Hepatocyte (in vitro differentiated cells): ENCODE data around the gene FLRT2. TPM values are rescaled to one million over a fixed set of nuclear protein-coding genes. Genes with fewer than 3 reads are reported as not detected.

ENCODE experiments used
- DNase-seq: peaks from one replicate; pipeline ENCODE4 v3.0.0-alpha.2; 2016; ENCODE audit warnings: low spot score
- H2AFZ ChIP-seq: fragments of 200-600 bp; sonication (generic); 2 replicates; pipeline ENCODE4 v1.6.0; 2016; ENCODE audit warnings: antibody characterized with exemption, mild to moderate bottlenecking
- H3K27ac ChIP-seq: fragments of 200-600 bp; sonication (generic); 2 replicates; pipeline ENCODE4 v1.5.1; 2016; ENCODE audit warnings: mild to moderate bottlenecking
- H3K27me3 ChIP-seq: fragments of 200-600 bp; sonication (generic); 2 replicates; pipeline ENCODE4 v1.6.1; 2016
- H3K36me3 ChIP-seq: fragments of 200-600 bp; sonication (generic); replicated peaks from 2 replicates; pipeline ENCODE4 v1.5.1; 2016; ENCODE audit warnings: low read depth; ENCODE audit not compliant: insufficient read depth
- H3K4me1 ChIP-seq: fragments of 200-600 bp; sonication (generic); 2 replicates; pipeline ENCODE4 v1.5.1; 2016; ENCODE audit warnings: mild to moderate bottlenecking, moderate library complexity; ENCODE audit not compliant: insufficient read depth
- H3K4me2 ChIP-seq: fragments of 200-600 bp; sonication (generic); 2 replicates; pipeline ENCODE4 v1.6.0; 2016
- H3K4me3 ChIP-seq: fragments of 200-600 bp; sonication (generic); 2 replicates; pipeline ENCODE4 v1.5.1; 2016; ENCODE audit warnings: mild to moderate bottlenecking
- H3K79me2 ChIP-seq: fragments of 200-600 bp; sonication (generic); 2 replicates; pipeline ENCODE4 v1.6.0; 2017; ENCODE audit warnings: mild to moderate bottlenecking
- H3K9me2 ChIP-seq: fragments of 200-600 bp; sonication (generic); replicated peaks from 2 replicates; pipeline ENCODE4 v1.6.0; 2017; ENCODE audit warnings: mild to moderate bottlenecking; ENCODE audit not compliant: insufficient read depth
- H3K9me3 ChIP-seq: fragments of 200-600 bp; sonication (generic); 2 replicates; pipeline ENCODE4 v1.5.1; 2016; ENCODE audit warnings: low read depth, mild to moderate bottlenecking
- H4K20me1 ChIP-seq: fragments of 200-600 bp; sonication (generic); 2 replicates; pipeline ENCODE4 v1.6.0; 2016; ENCODE audit warnings: mild to moderate bottlenecking; ENCODE audit not compliant: insufficient read depth, poor library complexity, severe bottlenecking
- CTCF ChIP-seq: fragments of 200-600 bp; sonication (generic); IDR thresholded peaks from 2 replicates; pipeline ENCODE4 v1.5.1; 2016; ENCODE audit warnings: antibody characterized with exemption, mild to moderate bottlenecking; ENCODE audit not compliant: poor library complexity
- EZH2 ChIP-seq: fragments of 200-600 bp; sonication (generic); IDR thresholded peaks from 2 replicates; pipeline ENCODE4 v1.6.1; 2016; ENCODE audit warnings: antibody characterized with exemption, mild to moderate bottlenecking, borderline replicate concordance
- EZH2phosphoT487 ChIP-seq: fragments of 200-600 bp; sonication (generic); IDR thresholded peaks from one replicate; pipeline ENCODE4 v1.6.1; 2018; ENCODE audit warnings: antibody characterized with exemption, mild to moderate bottlenecking, low read depth, moderate library complexity; ENCODE audit not compliant: unreplicated experiment, severe bottlenecking
- WGBS: methylation state at CpG from one replicate; pipeline ENCODE4 v1.1.6; 2016; ENCODE audit warnings: low lambda C conversion rate; ENCODE audit errors: missing lambda C conversion rate; 5-methylcytosine and 5-hydroxymethylcytosine counted together
- polyA plus RNA-seq: library from polyadenylated mRNA; unstranded; fragments of >200 nt; fragmentation: Nextera tagmentation; extraction: Ambion mirVana; gene quantifications from 2 replicates; pipeline ENCODE4 v1.2.1, GENCODE V29; 2016
- total RNA-seq: library from RNA; depleted of rRNA; stranded (reverse); fragments of >200 nt; gene quantifications from 2 replicates; pipeline ENCODE4 v1.2.3, GENCODE V29; 2014

FLRT2 gene
- total and polyA plus RNA-seq, 2 experiments from 2014 or later, result 32.9 to 42.3 TPM

- Histone ChIP-seq H3K79me2 (peaks cover 36% of the 10 kb centered on the region), H3K9me3 (no peaks in the 10 kb centered on the region), H3K9me2 (no peaks in the 10 kb centered on the region), H3K27ac (no peak overlapping the region), H3K36me3 (no peaks in the 10 kb centered on the region), H2AFZ (no peak overlapping the region), H3K27me3 (no peaks in the 10 kb centered on the region), H4K20me1 (peaks cover 21% of the 10 kb centered on the region), H3K4me3 (no peak overlapping the region), H3K4me2 (no peak overlapping the region), H3K4me1 (peaks cover 20% of the 10 kb centered on the region)
- 81% methylated on average over 5 of the region's 5 CpGs for WGBS
- DNase-seq, result no peak
- TF ChIP-seq CTCF (no peak), EZH2 (no peak), EZH2phosphoT487 (no peak)
Observed at GRCh38 chr14:85616386-85616885, 86.5 kb downstream of the FLRT2 start.

- H2AFZ ChIP-seq, result no peak overlapping the region
- TF ChIP-seq EZH2phosphoT487 (no peak), EZH2 (no peak), CTCF (no peak)
- no peak for DNase-seq
- no peaks in the 10 kb centered on the region for H3K9me3 ChIP-seq
- peaks cover 20% of the 10 kb centered on the region for H3K4me1 ChIP-seq
- no peak overlapping the region for H3K4me3 ChIP-seq
- H3K4me2 ChIP-seq, result no peak overlapping the region
- no peaks in the 10 kb centered on the region for H3K36me3 ChIP-seq
- H3K79me2 ChIP-seq, result peaks cover 34% of the 10 kb centered on the region
- H4K20me1 ChIP-seq, result peaks cover 21% of the 10 kb centered on the region
- H3K27ac ChIP-seq, result no peak overlapping the region
- H3K9me2 ChIP-seq, result no peaks in the 10 kb centered on the region
- WGBS, result 91% methylated on average over 2 of the region's 2 CpGs
- no peaks in the 10 kb centered on the region for H3K27me3 ChIP-seq
Observed at GRCh38 chr14:85616886-85617285, 86.9 kb downstream of the FLRT2 start.

- Histone ChIP-seq H3K27ac (no peak overlapping the region), H3K79me2 (peaks cover 27% of the 10 kb centered on the region), H4K20me1 (peaks cover 21% of the 10 kb centered on the region), H3K27me3 (no peaks in the 10 kb centered on the region), H3K9me3 (no peaks in the 10 kb centered on the region), H3K4me3 (no peak overlapping the region), H2AFZ (no peak overlapping the region), H3K36me3 (no peaks in the 10 kb centered on the region), H3K4me1 (peaks cover 20% of the 10 kb centered on the region), H3K4me2 (no peak overlapping the region), H3K9me2 (no peaks in the 10 kb centered on the region)
- no peak for TF ChIP-seq EZH2
- no peak for TF ChIP-seq CTCF
- no peak for TF ChIP-seq EZH2phosphoT487
- 84% methylated on average over 2 of the region's 2 CpGs for WGBS
- DNase-seq, result no peak
Observed at GRCh38 chr14:85617791-85618190, 87.8 kb downstream of the FLRT2 start.

- Histone ChIP-seq H3K79me2 (peaks cover 29% of the 10 kb centered on the region), H3K36me3 (no peaks in the 10 kb centered on the region), H3K4me1 (peaks cover 20% of the 10 kb centered on the region), H3K9me3 (no peaks in the 10 kb centered on the region), H2AFZ (no peak overlapping the region), H3K4me2 (no peak overlapping the region), H3K27me3 (no peaks in the 10 kb centered on the region), H3K4me3 (no peak overlapping the region), H3K9me2 (no peaks in the 10 kb centered on the region), H4K20me1 (peaks cover 24% of the 10 kb centered on the region), H3K27ac (no peak overlapping the region)
- TF ChIP-seq EZH2phosphoT487, result no peak
- no peak for TF ChIP-seq EZH2
- TF ChIP-seq CTCF, result no peak
- DNase-seq, result no peak
- WGBS, result 95% methylated on average over 4 of the region's 4 CpGs
Observed at GRCh38 chr14:85618390-85618789, 88.4 kb downstream of the FLRT2 start.
